IPS-18c (cell line): ENCODE data around the gene ASTL.

ENCODE experiments used
- H3K4me3 ChIP-seq: 2 replicates; pipeline ENCODE4 v1.7.0; 2013; ENCODE audit warnings: low read depth, mild to moderate bottlenecking, low read length, moderate library complexity; ENCODE audit not compliant: insufficient read depth
- H3K9me3 ChIP-seq: one replicate; pipeline ENCODE4 v1.6.1; 2013; ENCODE audit warnings: mild to moderate bottlenecking, low read length, moderate library complexity; ENCODE audit not compliant: control insufficient read depth, insufficient read depth

ASTL gene

DNA sequence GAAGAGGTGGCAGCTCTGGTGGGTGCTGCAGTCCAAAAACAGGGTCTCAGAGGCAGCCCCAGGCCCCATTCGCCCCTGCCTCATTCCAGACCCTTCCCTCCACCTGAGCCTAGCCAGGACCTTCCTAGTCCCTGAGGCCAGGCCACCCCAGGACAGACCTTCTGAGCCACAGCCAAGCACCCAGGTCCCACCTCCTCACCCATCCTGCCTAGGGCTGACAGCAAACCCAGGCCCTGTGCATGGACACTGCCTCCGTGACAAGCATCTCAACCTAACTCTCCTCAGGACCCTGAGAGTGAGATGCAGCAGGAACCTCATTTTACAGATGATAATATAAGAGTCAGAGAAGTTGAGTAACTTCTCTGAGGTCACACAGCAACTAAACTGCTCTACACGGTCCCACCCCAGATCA lies 37.4 kb downstream of the ASTL start:
- H3K9me3 ChIP-seq, result peaks cover 3% of the 10 kb centered on the region
- H3K4me3 ChIP-seq, result no peak overlapping the region

- H3K4me3 ChIP-seq, result no peak overlapping the region
- H3K9me3 ChIP-seq, result peaks cover under 1% of the 10 kb centered on the region
Measured at GRCh38 chr2:96099861-96100798, 38.2 kb downstream of the ASTL start.

DNA sequence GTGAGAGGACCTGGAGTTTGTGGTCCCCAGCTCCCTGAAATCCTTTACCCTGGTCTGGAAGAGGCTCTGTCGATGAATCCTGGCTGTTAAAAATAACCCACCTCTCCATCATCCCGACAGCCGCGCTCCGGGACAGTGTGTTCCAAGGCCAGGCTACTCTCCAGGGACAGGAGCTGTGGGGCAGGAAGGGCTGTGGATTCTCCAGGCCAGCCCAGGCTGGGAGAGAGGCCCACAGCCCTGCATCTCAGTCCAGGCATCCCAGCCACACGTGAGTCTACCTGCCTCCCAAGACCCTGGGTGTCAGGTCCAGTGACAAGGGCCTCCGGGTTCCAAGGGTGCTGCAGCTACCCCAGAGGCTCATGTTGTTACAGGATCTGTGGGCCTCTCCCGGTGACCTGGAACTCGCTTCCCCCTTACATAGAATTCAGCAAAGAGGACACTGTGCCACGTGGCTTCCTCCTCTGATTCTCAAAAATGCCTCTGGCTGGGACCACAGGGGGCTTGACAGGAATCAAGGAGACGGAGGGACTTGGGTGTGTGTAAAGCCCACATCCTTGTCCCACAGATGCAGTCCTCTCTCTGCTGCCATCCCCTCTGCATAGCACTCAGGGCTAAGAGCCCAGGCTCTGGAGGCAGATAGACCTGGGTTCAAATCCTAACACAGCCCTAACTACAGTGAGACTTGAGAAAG lies 39.3 kb downstream of the ASTL start:
- no peaks in the 10 kb centered on the region for H3K9me3 ChIP-seq
- H3K4me3 ChIP-seq, result no peak overlapping the region

GRCh38 chr2:96097951-96098823 lies 40.1 kb downstream of the ASTL start:
- Histone ChIP-seq H3K9me3 (no peaks in the 10 kb centered on the region), H3K4me3 (no peak overlapping the region)

DNA sequence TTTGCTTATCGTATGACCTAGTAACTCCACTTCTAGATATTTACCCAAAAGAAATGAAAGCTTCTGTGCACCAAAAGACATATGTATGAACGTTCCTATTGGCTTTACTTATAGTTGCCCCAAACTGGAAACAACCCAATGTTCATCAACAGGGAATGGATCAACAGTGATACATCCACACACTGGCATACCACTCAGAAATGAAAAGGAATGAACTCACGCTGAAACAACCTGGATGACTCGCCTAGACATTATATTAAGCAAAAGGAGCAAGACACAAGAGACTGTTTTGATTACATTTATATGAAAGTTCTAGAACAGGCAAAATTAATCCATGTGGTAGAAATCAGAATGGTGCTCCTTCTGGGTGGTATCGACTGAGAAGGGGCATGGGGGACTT lies 40.9 kb downstream of the ASTL start:
- no peak overlapping the region for H3K4me3 ChIP-seq
- H3K9me3 ChIP-seq, result no peaks in the 10 kb centered on the region

GRCh38 chr2:96095116-96095636 lies 43.1 kb downstream of the ASTL start:
- Histone ChIP-seq H3K4me3 (no peak overlapping the region), H3K9me3 (no peaks in the 10 kb centered on the region)

- Histone ChIP-seq H3K4me3 (no peak overlapping the region), H3K9me3 (no peaks in the 10 kb centered on the region)
Measured at GRCh38 chr2:96093528-96093927, 44.8 kb downstream of the ASTL start.

- Histone ChIP-seq H3K4me3 (no peak overlapping the region), H3K9me3 (no peaks in the 10 kb centered on the region)
Measured at GRCh38 chr2:96092951-96093350, 45.4 kb downstream of the ASTL start.

- no peak overlapping the region; the same call in 1 of the 2 replicates for H3K4me3 ChIP-seq
- no peaks in the 10 kb centered on the region for H3K9me3 ChIP-seq
Measured at GRCh38 chr2:96092573-96092877, 45.8 kb downstream of the ASTL start.

GRCh38 chr2:96091711-96092572 lies 46.4 kb downstream of the ASTL start:
- Histone ChIP-seq H3K9me3 (no peaks in the 10 kb centered on the region), H3K4me3 (no peak overlapping the region; the same call in 1 of the 2 replicates)

GRCh38 chr2:96091141-96091710 lies 47.1 kb downstream of the ASTL start:
- no peak overlapping the region for H3K4me3 ChIP-seq
- H3K9me3 ChIP-seq, result no peaks in the 10 kb centered on the region

- Histone ChIP-seq H3K9me3 (no peaks in the 10 kb centered on the region), H3K4me3 (no peak overlapping the region)
Measured at GRCh38 chr2:96090196-96090926, 47.9 kb downstream of the ASTL start.

GRCh38 chr2:96089356-96090195 lies 48.7 kb downstream of the ASTL start:
- Histone ChIP-seq H3K9me3 (no peaks in the 10 kb centered on the region), H3K4me3 (no peak overlapping the region)

GRCh38 chr2:96088340-96089335 lies 49.7 kb downstream of the ASTL start:
- Histone ChIP-seq H3K9me3 (no peaks in the 10 kb centered on the region), H3K4me3 (no peak overlapping the region)
